HepG2 (cell line): ENCODE measurements around the gene FAM110A. TPM values are rescaled to one million over a fixed set of nuclear protein-coding genes. Genes with fewer than 3 reads are reported as not detected.
A peak's percentile ranks its signal among the peaks of the same experiment; 100 is the strongest.

Experiments used
- AFF4 ChIP-seq: sonication (generic); formaldehyde crosslinking; IDR thresholded peaks from 2 replicates; pipeline ENCODE4 v1.4.0; 2020; ENCODE audit warnings: missing genetic modification reagents
- BRF2 ChIP-seq: sonication (generic); formaldehyde crosslinking; IDR thresholded peaks from 2 replicates; pipeline ENCODE4 v1.8.1; 2022; ENCODE audit warnings: mild to moderate bottlenecking, missing genetic modification reagents
- FOXP4 ChIP-seq: sonication (generic); formaldehyde crosslinking; IDR thresholded peaks from 2 replicates; pipeline ENCODE4 v1.4.0; 2020; ENCODE audit warnings: missing genetic modification reagents
- HDAC2 ChIP-seq: sonication (generic); formaldehyde crosslinking; IDR thresholded peaks from 2 replicates; pipeline ENCODE4 v1.4.0; 2020; ENCODE audit warnings: missing genetic modification reagents
- HOXA3 ChIP-seq: sonication (generic); formaldehyde crosslinking; IDR thresholded peaks from 2 replicates; pipeline ENCODE4 v1.5.0; 2020; ENCODE audit warnings: missing genetic modification reagents
- KAT8 ChIP-seq: IDR thresholded peaks from 2 replicates; pipeline ENCODE4 v1.6.1; 2016; ENCODE audit warnings: missing genetic modification reagents, missing compliant biosample characterization
- MXD3 ChIP-seq: IDR thresholded peaks from 2 replicates; pipeline ENCODE4 v1.6.1; 2016; ENCODE audit warnings: mild to moderate bottlenecking, missing biosample characterization, missing genetic modification reagents
- NFKB2 ChIP-seq: sonication (generic); formaldehyde crosslinking; IDR thresholded peaks from 2 replicates; pipeline ENCODE4 v1.4.0; 2020; ENCODE audit warnings: missing genetic modification reagents, borderline replicate concordance
- NR2F2 ChIP-seq: IDR thresholded peaks from 2 replicates; pipeline ENCODE4 v1.6.1; 2012; ENCODE audit warnings: low read depth, inconsistent platforms, borderline replicate concordance
- POGZ ChIP-seq: sonication (generic); formaldehyde crosslinking; IDR thresholded peaks from 2 replicates; pipeline ENCODE4 v1.4.0; 2020; ENCODE audit warnings: mild to moderate bottlenecking, missing genetic modification reagents
- RARA ChIP-seq: IDR thresholded peaks from 2 replicates; pipeline ENCODE4 v1.6.1; 2016; ENCODE audit warnings: missing genetic modification reagents, missing compliant biosample characterization
- RELA ChIP-seq: sonication (generic); formaldehyde crosslinking; IDR thresholded peaks from 2 replicates; pipeline ENCODE4 v1.4.0; 2020; ENCODE audit warnings: missing genetic modification reagents
- SIN3B ChIP-seq: fragments of 150-350 bp; IDR thresholded peaks from 2 replicates; pipeline ENCODE4 v1.6.1; 2014; ENCODE audit warnings: low read length
- SIX4 ChIP-seq: sonication (generic); formaldehyde crosslinking; IDR thresholded peaks from 2 replicates; pipeline ENCODE4 v1.4.0; 2020; ENCODE audit warnings: missing genetic modification reagents
- SNAPC2 ChIP-seq: sonication (generic); formaldehyde crosslinking; IDR thresholded peaks from 2 replicates; pipeline ENCODE4 v1.8.1; 2022; ENCODE audit warnings: mild to moderate bottlenecking, missing genetic modification reagents
- TEAD3 ChIP-seq: optimal IDR thresholded peaks from 2 replicates; pipeline ENCODE3; 2016; ENCODE audit warnings: borderline replicate concordance
- TOE1 ChIP-seq: sonication (generic); formaldehyde crosslinking; IDR thresholded peaks from 2 replicates; pipeline ENCODE4 v1.4.0; 2020; ENCODE audit warnings: mild to moderate bottlenecking, missing genetic modification reagents
- ZBTB1 ChIP-seq: sonication (generic); formaldehyde crosslinking; IDR thresholded peaks from 2 replicates; pipeline ENCODE4 v1.4.0; 2020; ENCODE audit warnings: missing genetic modification reagents, borderline replicate concordance
- ZBTB38 ChIP-seq: sonication (generic); formaldehyde crosslinking; IDR thresholded peaks from 2 replicates; pipeline ENCODE4 v1.5.1; 2020; ENCODE audit warnings: mild to moderate bottlenecking, missing genetic modification reagents
- ZNF235 ChIP-seq: sonication (generic); formaldehyde crosslinking; IDR thresholded peaks from 2 replicates; pipeline ENCODE4 v1.8.1; 2023; ENCODE audit warnings: mild to moderate bottlenecking, missing genetic modification reagents, borderline replicate concordance
- ZNF24 ChIP-seq: fragments of 450-650 bp; IDR thresholded peaks from 2 replicates; pipeline ENCODE4 v1.6.1; 2017; ENCODE audit warnings: antibody characterized with exemption, mild to moderate bottlenecking
- ZNF749 ChIP-seq: sonication (generic); formaldehyde crosslinking; IDR thresholded peaks from 2 replicates; pipeline ENCODE4 v1.8.0; 2022; ENCODE audit warnings: mild to moderate bottlenecking, missing genetic modification reagents, moderate library complexity, borderline replicate concordance
- ZNF775 ChIP-seq: sonication (generic); formaldehyde crosslinking; IDR thresholded peaks from 2 replicates; pipeline ENCODE4 v1.4.0; 2020; ENCODE audit warnings: missing genetic modification reagents, mild to moderate bottlenecking, moderate library complexity, borderline replicate concordance
- ZNF883 ChIP-seq: sonication (generic); formaldehyde crosslinking; IDR thresholded peaks from 2 replicates; pipeline ENCODE4 v1.5.1; 2020; ENCODE audit warnings: mild to moderate bottlenecking, missing genetic modification reagents; ENCODE audit errors: not compliant biosample characterization
- polyA plus RNA-seq, 8 experiments: library from polyadenylated mRNA; depleted of rRNA in 3 of 8; stranded (reverse) in 7 of 8; unstranded in 1 of 8; fragments of >200 nt; fragmentation: Illumina TruSeq in 4 of 8; extraction: Trizol in 4 of 8; gene quantifications; 2 replicates each; pipeline versions ENCODE4 v1.2.1 to v1.2.3, GENCODE V29; 2011 to 2016; ENCODE audit warnings: low read depth in 4 of 8, missing spikeins in 1 of 8, mixed read lengths in 1 of 8; ENCODE audit not compliant: insufficient read depth in 1 of 8
- total RNA-seq, 5 experiments: library from RNA; depleted of rRNA; stranded (reverse); fragments of >200 nt; fragmentation: Illumina TruSeq; extraction: Trizol; gene quantifications; 2 replicates each; pipeline ENCODE4 v1.2.3, GENCODE V29; 2016; ENCODE audit warnings: low read depth in 1 of 5

FAM110A gene
- total and polyA plus RNA-seq, 2 of the 13 experiments (the other 11 are each of a cell fraction or from before 2014, with no cell fraction given): 1.9 TPM

GRCh38 chr20:840858-841567 is 7.5 kb downstream of the FAM110A start (continued):
- TF ChIP-seq AFF4 (no peak), POGZ (CRISPR knock-in tag) (peak; percentile 71), BRF2 (CRISPR knock-in tag) (0 out of 2 replicates have a peak, but pooled peaks have one; percentile 38), ZNF883 (no peak), RELA (CRISPR knock-in tag) (no peak), SIX4 (CRISPR knock-in tag) (no peak), HDAC2 (CRISPR knock-in tag) (no peak), ZBTB38 (CRISPR knock-in tag) (peak; percentile 67; the same call in 1 of the 2 replicates), SNAPC2 (CRISPR knock-in tag) (no peak), MXD3 (CRISPR knock-in tag) (no peak), SIN3B (no peak), ZNF24 (no peak), FOXP4 (CRISPR knock-in tag) (no peak), ZNF775 (CRISPR knock-in tag) (no peak), RARA (CRISPR knock-in tag) (no peak), NR2F2 (no peak), ZNF235 (CRISPR knock-in tag) (peak; percentile 91; the same call in 1 of the 2 replicates), NFKB2 (CRISPR knock-in tag) (peak; percentile 74; the same call in 1 of the 2 replicates), HOXA3 (CRISPR knock-in tag) (peak; percentile 77), TOE1 (CRISPR knock-in tag) (no peak), KAT8 (CRISPR knock-in tag) (peak; percentile 48; the same call in 1 of the 2 replicates), ZNF749 (0 out of 2 replicates have a peak, but pooled peaks have one; percentile 24), ZBTB1 (CRISPR knock-in tag) (no peak), TEAD3 (no peak)
